Stimulated activated CD4-positive, alpha-beta T cell treated with anti-CD3 and anti-CD28 coated beads, Interleukin-1b, Interleukin-23, amount 100 ng/mL, for 1 hour (primary cell): Measurements from ENCODE around the gene CD302.
"Not testable (repeated sequence)": the region's sequence is repeated elsewhere in the genome, so short reads cannot be mapped to it uniquely, and the experiment has no call there.

ENCODE experiments used
- DNase-seq, 2 donors: peaks; one replicate each; pipeline ENCODE4 v3.0.0-alpha.2; 2020; ENCODE audit warnings: low read depth in 2 of 2

The CD302 gene

DNA sequence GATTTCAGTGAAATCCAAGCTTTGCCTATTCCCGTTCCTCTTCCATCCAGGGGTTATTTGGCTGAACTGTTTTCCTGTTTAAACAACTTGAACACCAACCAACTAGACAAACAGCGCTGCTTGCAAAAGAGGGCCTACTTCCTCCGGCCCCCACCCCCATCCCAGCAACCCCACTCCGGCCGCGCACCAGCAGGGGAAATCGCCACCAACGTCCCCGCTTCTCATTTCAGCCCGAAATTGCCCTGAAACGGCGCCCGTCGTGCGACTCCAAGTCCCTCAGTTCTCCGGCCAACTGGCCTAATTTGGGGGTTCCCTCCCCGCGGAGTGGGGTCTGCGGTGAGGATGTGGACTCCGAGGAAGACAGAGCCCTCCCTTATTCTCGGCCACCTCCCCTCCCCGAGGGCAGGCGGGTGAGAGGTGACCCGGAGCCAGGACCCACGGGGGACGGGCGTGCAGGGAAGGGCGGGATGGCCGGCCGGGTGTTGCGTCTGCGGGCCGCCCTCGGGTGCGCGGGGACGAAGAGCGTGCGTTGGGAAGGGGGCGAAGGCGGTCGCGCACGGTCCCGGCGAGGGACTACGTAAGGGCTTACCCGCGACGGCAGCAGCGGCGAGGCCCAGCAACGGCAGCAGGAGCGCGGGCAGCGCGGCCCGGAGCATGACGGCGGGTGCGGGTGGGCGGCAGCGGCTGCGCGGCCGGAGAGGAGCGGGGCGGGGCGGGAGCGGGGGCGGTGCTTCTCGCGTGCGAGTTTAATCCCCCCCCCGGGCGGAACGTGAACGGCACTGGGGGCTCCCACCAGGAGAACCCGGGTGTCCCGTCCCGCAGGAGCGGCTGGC lies at the start of gene CD302:
Gene CD302, minus strand, starts transcription at position 666 of the 833 bp plus-strand sequence. Its CDS starts 10 bp downstream, at position 656.
- DNase-seq, result peak in 1 of 2 donors; percentile 29

DNA sequence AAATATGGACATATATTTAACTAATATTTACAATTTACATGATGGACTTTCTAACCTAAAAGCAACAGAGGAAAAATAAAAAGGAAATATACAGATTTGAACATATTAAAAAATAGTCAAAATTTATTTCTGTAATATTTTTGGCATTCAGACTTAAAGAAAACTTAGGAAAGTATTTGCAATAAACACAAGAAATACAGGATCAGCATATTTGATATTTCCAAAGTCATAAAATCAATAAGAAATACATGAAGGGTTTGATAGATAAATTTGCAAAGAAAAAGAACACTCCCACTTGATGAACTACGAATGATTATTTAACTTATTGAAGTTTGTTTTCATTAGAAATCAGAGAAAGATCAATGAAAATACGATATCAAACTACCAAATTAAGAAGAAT lies 48.6 kb upstream of the CD302 start:
- DNase-seq, result no peak

DNA sequence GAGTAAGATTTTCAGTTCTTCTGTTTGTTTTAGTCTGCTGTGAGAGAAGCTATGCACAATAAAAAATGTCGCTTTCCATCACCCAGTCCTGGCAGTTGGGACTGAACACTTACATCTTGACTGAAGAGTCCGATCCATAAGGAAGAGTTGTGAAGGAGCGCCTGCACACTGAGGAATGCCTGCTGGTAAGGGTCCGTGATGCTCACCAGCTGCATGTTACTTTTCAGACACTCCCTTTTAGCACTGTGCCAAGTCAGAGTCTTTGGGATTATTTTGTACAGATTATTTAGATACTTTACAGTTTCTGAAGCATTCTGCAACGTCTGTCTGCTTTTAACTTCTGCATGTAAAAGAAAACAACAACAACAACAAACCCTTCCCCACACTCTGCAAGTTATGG lies 42.6 kb upstream of the CD302 start:
- DNase-seq, result no peak

DNA sequence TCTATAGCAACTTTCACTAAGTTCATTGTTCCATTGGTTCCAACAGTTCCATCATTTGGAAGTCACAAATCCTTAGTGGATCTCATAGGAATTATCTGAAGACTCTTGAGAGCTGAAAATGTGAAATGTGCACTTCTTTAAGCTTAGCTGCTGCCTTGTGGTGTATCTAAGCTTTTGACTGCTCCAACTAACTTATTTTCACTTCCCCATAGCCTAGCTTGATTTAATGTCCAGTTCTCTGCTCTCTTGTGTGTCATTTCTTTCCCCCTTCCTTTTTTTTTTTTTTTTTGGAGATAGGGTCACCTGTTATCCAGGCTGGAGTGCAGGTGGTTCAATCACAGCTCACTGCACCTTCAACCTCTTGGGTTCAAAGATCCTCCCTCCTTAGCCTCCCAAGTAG lies 34.9 kb upstream of the CD302 start:
- DNase-seq, result no peak

- DNase-seq, result no peak
Observed at GRCh38 chr2:159832026-159832425, 34.0 kb upstream of the CD302 start.

- DNase-seq, result no peak
Observed at GRCh38 chr2:159829376-159829775, 31.4 kb upstream of the CD302 start.

DNA sequence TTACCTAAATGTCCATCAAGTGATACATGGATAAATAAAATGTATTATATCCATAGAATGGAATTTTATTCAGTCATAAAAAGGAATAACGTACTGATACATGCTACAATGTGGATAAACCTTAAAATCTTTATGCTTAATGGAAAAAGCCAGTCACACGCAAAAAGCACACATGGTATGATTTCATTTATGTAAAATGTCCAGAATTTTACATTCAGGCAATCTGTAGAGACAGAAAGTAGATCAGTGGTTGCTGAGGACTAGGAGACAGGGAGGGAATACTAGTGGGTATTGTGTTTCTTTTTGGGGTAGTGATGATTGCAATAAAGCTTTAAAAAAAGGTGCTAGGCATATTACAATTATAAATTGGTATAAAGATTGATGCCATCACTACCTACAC lies 30.7 kb upstream of the CD302 start:
- no peak for DNase-seq

DNA sequence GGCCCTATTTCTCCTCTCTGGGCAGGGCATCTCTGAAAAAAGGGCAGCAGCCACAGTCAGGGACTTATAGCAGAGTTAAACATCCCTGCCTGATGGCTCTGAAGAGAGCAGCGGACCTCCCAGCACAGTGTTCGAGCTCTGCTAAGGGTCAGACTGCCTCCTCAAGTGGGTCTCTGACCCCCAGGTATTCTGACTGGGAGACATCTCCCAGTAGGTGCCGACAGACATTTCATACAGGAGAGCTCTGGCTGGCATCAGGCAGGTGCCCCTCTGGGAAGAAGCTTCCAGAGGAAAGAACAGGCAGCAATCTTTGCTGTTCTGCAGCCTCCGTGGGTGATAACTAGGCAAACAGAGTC lies 24.4 kb upstream of the CD302 start:
- not testable (repeated sequence) for DNase-seq

- not testable (repeated sequence) for DNase-seq
Observed at GRCh38 chr2:159821775-159822477, 23.9 kb upstream of the CD302 start.

DNA sequence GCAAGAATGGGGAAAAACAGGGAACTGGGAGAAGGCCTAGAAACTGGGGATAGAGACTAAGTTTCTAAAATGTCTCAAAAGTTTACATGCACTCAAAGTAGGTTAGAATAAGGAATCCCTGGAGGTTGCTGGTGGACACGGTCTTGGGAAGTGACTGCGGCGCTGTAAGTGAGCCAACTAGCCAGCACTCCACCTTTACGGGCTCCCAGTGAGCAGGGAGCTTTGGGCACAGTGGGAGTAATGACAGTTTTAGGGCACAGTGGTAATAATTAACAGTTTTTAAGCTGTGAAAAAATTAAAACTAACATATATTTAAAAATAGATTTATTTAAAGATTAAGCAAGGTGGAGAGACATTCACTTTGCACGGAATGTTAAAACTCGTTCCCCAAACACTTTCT lies 20.9 kb upstream of the CD302 start:
- DNase-seq, result no peak

DNA sequence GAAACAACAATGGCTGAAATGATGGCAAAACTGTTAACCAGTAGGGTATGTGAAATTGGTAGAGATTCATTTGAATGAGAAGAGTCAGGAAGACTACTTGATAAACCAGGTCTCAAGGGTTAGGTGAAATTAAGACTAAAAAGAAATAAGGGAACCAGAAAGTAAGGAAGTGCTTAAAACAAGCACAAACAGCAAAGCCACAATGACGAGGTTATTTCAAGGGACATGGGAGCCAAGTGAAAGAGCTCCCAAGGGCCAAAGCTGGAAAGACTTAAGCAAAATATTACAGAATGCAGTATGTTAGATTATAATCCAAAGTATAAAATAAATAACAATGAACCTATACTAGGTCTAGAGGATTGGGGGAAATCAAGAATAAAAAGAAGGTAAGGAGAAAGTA lies 19.3 kb upstream of the CD302 start:
- DNase-seq, result no peak

DNA sequence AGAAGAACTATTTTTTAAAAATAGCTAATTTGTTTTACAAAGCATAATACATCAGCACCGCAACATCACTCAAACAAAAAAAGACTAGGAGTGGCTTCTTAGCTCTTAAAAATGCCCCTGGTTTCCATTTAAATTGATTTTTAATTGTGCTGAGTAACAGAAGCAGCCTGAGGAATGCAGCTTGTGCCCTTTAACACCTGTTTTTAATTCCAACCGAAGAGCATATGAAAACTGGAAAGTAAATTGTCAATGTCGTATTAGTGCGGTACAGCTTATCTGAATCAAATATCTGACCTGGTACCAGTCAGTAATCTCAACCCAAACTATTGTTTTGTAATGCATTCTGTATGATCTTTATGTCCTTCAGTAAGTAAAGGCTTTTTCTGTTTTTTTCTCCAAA lies 13.2 kb upstream of the CD302 start:
- DNase-seq, result no peak

- DNase-seq, result no peak
Observed at GRCh38 chr2:159808032-159808425, 10.0 kb upstream of the CD302 start.

DNA sequence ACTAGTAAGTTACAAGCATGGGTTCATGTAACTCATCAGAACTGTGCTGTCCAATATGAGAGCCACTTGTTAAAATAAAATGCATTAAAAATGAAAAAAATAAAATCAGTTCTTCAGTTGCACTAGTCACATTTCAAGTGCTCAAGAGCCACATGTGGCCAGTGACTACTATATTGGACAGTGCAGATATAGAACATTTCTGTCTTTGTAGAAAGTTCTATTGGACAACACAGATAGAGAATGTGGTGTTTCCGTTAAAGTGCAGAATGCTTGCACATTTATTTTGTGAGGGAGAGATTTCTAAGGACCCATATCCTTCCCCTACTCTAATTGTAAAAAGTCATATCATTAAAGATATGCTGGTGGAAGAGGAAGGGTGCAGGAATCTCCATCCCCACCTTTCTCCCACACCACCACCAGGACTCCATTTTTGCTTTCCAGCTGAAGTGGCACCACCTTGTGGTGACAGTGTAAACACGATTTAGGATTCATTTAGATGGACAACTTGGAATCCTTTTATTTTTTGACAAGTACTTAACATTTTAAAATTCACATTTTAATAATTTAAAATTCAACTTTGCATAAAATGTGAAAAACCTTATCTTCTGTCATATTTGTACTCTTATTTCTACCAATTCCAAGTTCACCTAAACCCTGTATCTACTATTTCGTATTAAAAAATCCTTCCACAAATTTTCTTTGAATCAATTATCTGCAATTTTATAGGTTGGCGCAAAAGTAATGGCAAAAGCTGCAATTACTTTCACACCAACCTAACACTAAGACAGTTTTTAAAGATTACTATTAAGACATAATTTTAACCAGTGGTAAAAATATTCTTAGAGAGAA lies 9.4 kb upstream of the CD302 start:
- DNase-seq, result no peak

DNA sequence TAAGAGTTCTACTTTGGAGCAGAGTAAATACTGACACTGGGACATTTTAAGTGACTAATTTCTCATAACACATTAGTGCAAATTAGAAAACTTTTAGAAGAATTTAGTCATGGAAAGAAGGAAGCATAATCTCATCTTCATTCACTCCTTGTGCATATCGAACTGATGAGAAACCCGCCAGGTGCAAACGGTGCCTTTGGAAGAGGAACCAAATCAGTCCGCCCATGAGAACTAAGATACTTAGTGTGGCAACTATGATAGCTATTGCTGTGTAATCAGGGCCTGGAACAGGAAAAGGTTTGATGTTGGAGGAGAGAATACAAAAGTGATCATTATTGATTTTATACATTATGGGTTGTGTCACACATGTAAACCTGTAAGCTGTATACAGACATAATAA lies 6.9 kb upstream of the CD302 start:
- DNase-seq, result no peak

GRCh38 chr2:159803235-159803962 lies 5.4 kb upstream of the CD302 start:
- DNase-seq, result no peak

GRCh38 chr2:159802673-159803072 lies 4.7 kb upstream of the CD302 start:
- DNase-seq, result no peak

DNA sequence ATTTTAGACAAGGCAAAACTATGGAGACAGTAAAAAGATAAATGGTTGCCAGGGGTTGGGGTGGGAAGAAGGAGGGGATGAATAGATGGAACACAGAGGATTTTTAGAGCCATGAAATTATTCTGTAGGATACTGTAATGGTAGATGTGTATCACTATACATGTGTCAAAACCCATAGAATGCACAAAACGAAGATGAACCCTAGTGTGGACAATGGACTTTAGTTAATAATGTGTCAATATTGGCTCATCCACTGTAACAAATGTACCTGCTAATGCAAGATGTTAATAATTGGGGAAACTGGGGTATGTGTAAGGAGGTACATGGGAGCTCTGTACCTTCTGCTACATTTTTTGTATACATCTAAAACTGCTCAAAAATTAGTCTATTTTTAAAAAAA lies 1.8 kb upstream of the CD302 start:
- DNase-seq, result no peak

- DNase-seq, result no peak
Observed at GRCh38 chr2:159798376-159798725, 343 bp upstream of the CD302 start.

DNA sequence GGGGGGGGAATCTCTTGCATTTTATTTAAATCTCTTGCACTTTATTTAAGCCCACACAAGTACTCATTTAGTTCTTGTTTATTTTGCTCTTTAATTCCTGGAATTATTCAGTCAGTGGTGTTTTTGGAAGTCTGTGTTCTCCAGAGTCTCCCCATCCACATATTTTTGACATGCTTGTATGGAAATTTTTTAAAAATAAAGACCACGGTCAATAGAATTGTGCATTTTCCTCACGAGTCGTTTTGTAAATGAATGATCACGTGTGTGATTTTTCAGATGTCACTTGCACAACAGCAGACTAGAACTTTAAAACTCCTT lies 824 bp downstream of the CD302 start:
- DNase-seq, result no peak

GRCh38 chr2:159795841-159796690 lies 1.9 kb downstream of the CD302 start:
- no peak for DNase-seq
